Neural cell (in vitro differentiated cells): Measurements from ENCODE around the gene KLHDC4.

Source experiments
- CTCF ChIP-seq: fragments of 450-650 bp; IDR thresholded peaks from 2 replicates; pipeline ENCODE4 v1.5.1; 2014; ENCODE audit warnings: antibody characterized with exemption, mild to moderate bottlenecking, moderate library complexity; ENCODE audit not compliant: poor library complexity, severe bottlenecking
- EP300 ChIP-seq: fragments of 450-650 bp; conservative IDR thresholded peaks from 2 replicates; pipeline ENCODE4 v1.6.1; 2014; ENCODE audit warnings: antibody characterized with exemption, mild to moderate bottlenecking, moderate library complexity; ENCODE audit not compliant: poor library complexity, severe bottlenecking
- EZH2 ChIP-seq: fragments of 200-600, 300-800 bp; shearing (Covaris generic), sonication (generic); IDR thresholded peaks from 2 replicates; pipeline ENCODE4 v1.6.1; 2014; ENCODE audit warnings: antibody characterized with exemption, low read length, borderline replicate concordance, mild to moderate bottlenecking; ENCODE audit not compliant: insufficient read depth, poor library complexity, severe bottlenecking
- POLR2AphosphoS5 ChIP-seq: IDR thresholded peaks from 2 replicates; pipeline ENCODE4 v1.6.1; 2012
- RAD21 ChIP-seq: fragments of 450-650 bp; conservative IDR thresholded peaks from 2 replicates; pipeline ENCODE4 v1.6.1; 2014; ENCODE audit warnings: antibody characterized with exemption, mild to moderate bottlenecking, moderate library complexity
- SMC3 ChIP-seq: fragments of 450-650 bp; conservative IDR thresholded peaks from 2 replicates; pipeline ENCODE4 v1.6.1; 2014; ENCODE audit warnings: antibody characterized with exemption, mild to moderate bottlenecking, moderate library complexity; ENCODE audit not compliant: poor library complexity
- TAF1 ChIP-seq: IDR thresholded peaks from 2 replicates; pipeline ENCODE4 v1.6.1; 2012; ENCODE audit warnings: low read depth

DNA sequence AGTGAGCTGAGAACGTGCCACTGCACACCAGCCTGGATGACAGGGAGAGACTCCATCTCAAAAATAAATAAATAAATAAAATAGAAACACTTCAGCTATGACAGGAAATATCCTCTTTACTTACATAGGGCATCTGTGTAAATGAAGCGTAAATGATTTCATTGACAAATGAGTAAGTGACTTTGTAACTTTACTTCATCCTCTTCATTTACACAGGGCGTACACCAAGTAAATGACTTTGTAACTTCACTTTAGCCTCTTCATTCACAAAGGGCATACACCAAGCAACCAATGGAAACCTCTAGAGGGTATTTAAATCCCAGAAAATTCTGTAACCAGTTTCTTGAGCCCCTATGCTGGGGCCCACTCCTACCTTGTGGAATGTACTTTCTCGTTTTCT is 16.2 kb upstream of the KLHDC4 start:
- TF ChIP-seq CTCF = no peak
- no peak for TF ChIP-seq TAF1
- TF ChIP-seq POLR2AphosphoS5 = no peak
- TF ChIP-seq EP300 = no peak
- TF ChIP-seq EZH2 = no peak
- TF ChIP-seq SMC3 = no peak
- TF ChIP-seq RAD21 = no peak
